Stimulated activated CD4-positive, alpha-beta T cell treated with anti-CD3 and anti-CD28 coated beads, Interleukin-4, amount 100 ng/mL, for 48 hours (primary cell): Measurements from ENCODE around the gene SLC19A1.

ENCODE experiments used
- DNase-seq, 2 donors: peaks; one replicate each; pipeline ENCODE4 v3.0.0-alpha.2; 2020; ENCODE audit warnings: low read depth in 2 of 2

The SLC19A1 gene

GRCh38 chr21:45545236-45545570, 3.0 kb upstream of the SLC19A1 start:
- no peak for DNase-seq

GRCh38 chr21:45544449-45545235, 2.4 kb upstream of the SLC19A1 start:
- no peak for DNase-seq

GRCh38 chr21:45543710-45544448, 1.6 kb upstream of the SLC19A1 start:
- no peak for DNase-seq

- no peak for DNase-seq
These were observed 1.1 kb upstream of the SLC19A1 start for GRCh38 chr21:45543371-45543709.

GRCh38 chr21:45542667-45543370, 579 bp upstream of the SLC19A1 start:
- DNase-seq, result no peak

- peak; percentile 78 for DNase-seq
These were observed 810 bp downstream of the SLC19A1 start for GRCh38 chr21:45541221-45542039.

- DNase-seq, result no peak
These were observed 1.7 kb downstream of the SLC19A1 start for GRCh38 chr21:45540601-45540970.

GRCh38 chr21:45539796-45540600, 2.2 kb downstream of the SLC19A1 start:
- DNase-seq, result no peak

- DNase-seq, result no peak
These were observed 3.0 kb downstream of the SLC19A1 start for GRCh38 chr21:45539046-45539795.

- DNase-seq, result no peak
These were observed 3.7 kb downstream of the SLC19A1 start for GRCh38 chr21:45538381-45539045.

GRCh38 chr21:45537746-45538291, 4.4 kb downstream of the SLC19A1 start:
- no peak for DNase-seq

GRCh38 chr21:45537111-45537745, 5.0 kb downstream of the SLC19A1 start:
- DNase-seq, result no peak

- no peak for DNase-seq
These were observed 5.7 kb downstream of the SLC19A1 start for GRCh38 chr21:45536301-45537081.

- DNase-seq, result no peak
These were observed 6.7 kb downstream of the SLC19A1 start for GRCh38 chr21:45535341-45536081.

GRCh38 chr21:45534636-45535331, 7.5 kb downstream of the SLC19A1 start:
- no peak for DNase-seq

- no peak for DNase-seq
These were observed 8.2 kb downstream of the SLC19A1 start for GRCh38 chr21:45533846-45534635.
